Mesendoderm (in vitro differentiated cells): ENCODE results near the gene IBSP. TPM values are rescaled to one million over a fixed set of nuclear protein-coding genes. Genes with fewer than 3 reads are reported as not detected.

Experiments
- DNase-seq: peaks from one replicate; pipeline ENCODE4 v3.0.0; 2013
- H2AK5ac ChIP-seq: 2 replicates; pipeline ENCODE4 v1.6.1; 2013; ENCODE audit warnings: low read length, inconsistent platforms
- H2BK120ac ChIP-seq: 2 replicates; pipeline ENCODE4 v1.6.1; 2013; ENCODE audit warnings: low read depth, mild to moderate bottlenecking, low read length, moderate library complexity, mixed read lengths
- H2BK15ac ChIP-seq: replicated peaks from 2 replicates; pipeline ENCODE4 v1.6.1; 2013; ENCODE audit warnings: low read depth, mild to moderate bottlenecking, moderate library complexity
- H2BK5ac ChIP-seq: 2 replicates; pipeline ENCODE4 v1.6.1; 2013; ENCODE audit warnings: low read length, inconsistent platforms
- H3K18ac ChIP-seq: 2 replicates; pipeline ENCODE4 v1.6.1; 2013; ENCODE audit warnings: mild to moderate bottlenecking, low read length, mixed read lengths
- H3K23ac ChIP-seq: one replicate; pipeline ENCODE4 v1.6.1; 2013; ENCODE audit warnings: low read length
- H3K27ac ChIP-seq: 2 replicates; pipeline ENCODE4 v1.5.1; 2013; ENCODE audit warnings: low read depth, mild to moderate bottlenecking, inconsistent platforms, low read length, moderate library complexity
- H3K27me3 ChIP-seq: 2 replicates; pipeline ENCODE4 v1.6.1; 2013; ENCODE audit warnings: low read length, control low read depth, mild to moderate bottlenecking, inconsistent platforms; ENCODE audit not compliant: insufficient read depth, poor library complexity
- H3K36me3 ChIP-seq: 2 replicates; pipeline ENCODE4 v1.6.1; 2013; ENCODE audit warnings: low read length, inconsistent platforms; ENCODE audit not compliant: control insufficient read depth, insufficient read depth
- H3K4ac ChIP-seq: one replicate; pipeline ENCODE4 v1.6.1; 2013; ENCODE audit warnings: low read depth, mild to moderate bottlenecking, low read length, moderate library complexity
- H3K4me1 ChIP-seq: 2 replicates; pipeline ENCODE4 v1.6.1; 2013; ENCODE audit warnings: low read depth, low read length, inconsistent platforms; ENCODE audit not compliant: control insufficient read depth
- H3K4me2 ChIP-seq: 2 replicates; pipeline ENCODE4 v1.6.1; 2013; ENCODE audit warnings: low read length
- H3K4me3 ChIP-seq: 2 replicates; pipeline ENCODE4 v1.5.1; 2013; ENCODE audit warnings: mild to moderate bottlenecking, low read length
- H3K56ac ChIP-seq: one replicate; pipeline ENCODE4 v1.6.1; 2013; ENCODE audit warnings: low read length
- H3K79me1 ChIP-seq: 2 replicates; pipeline ENCODE4 v1.6.1; 2013; ENCODE audit warnings: low read length, inconsistent platforms
- H3K79me2 ChIP-seq: 2 replicates; pipeline ENCODE4 v1.6.1; 2013; ENCODE audit warnings: mild to moderate bottlenecking, low read length; ENCODE audit not compliant: control insufficient read depth, insufficient read depth
- H3K9ac ChIP-seq: 2 replicates; pipeline ENCODE4 v1.6.1; 2013; ENCODE audit warnings: low read length, inconsistent platforms
- H4K5ac ChIP-seq: one replicate; pipeline ENCODE4 v1.6.1; 2013; ENCODE audit warnings: low read length
- H4K8ac ChIP-seq: one replicate; pipeline ENCODE4 v1.6.1; 2013; ENCODE audit warnings: low read depth, mild to moderate bottlenecking, control low read depth, low read length, moderate library complexity
- WGBS: extraction: QIAGEN DNeasy Blood & Tissue Kit; methylation state at CpG from one replicate; pipeline ENCODE4 v1.1.7; 2013; ENCODE audit warnings: low lambda C conversion rate, missing lambda C conversion rate; ENCODE audit not compliant: insufficient coverage; ENCODE audit errors: extremely low coverage; 5-methylcytosine and 5-hydroxymethylcytosine counted together
- polyA plus RNA-seq, 2 experiments: library from polyadenylated mRNA; stranded (reverse); fragments of 200-250 nt; gene quantifications; one replicate each; pipeline ENCODE4 v1.2.3, GENCODE V29; 2013

IBSP gene, protein sequence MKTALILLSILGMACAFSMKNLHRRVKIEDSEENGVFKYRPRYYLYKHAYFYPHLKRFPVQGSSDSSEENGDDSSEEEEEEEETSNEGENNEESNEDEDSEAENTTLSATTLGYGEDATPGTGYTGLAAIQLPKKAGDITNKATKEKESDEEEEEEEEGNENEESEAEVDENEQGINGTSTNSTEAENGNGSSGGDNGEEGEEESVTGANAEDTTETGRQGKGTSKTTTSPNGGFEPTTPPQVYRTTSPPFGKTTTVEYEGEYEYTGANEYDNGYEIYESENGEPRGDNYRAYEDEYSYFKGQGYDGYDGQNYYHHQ
- polyA plus RNA-seq (2013, experiment 1 of 2) = not detected
- polyA plus RNA-seq (2013, experiment 2 of 2) = not detected

DNA sequence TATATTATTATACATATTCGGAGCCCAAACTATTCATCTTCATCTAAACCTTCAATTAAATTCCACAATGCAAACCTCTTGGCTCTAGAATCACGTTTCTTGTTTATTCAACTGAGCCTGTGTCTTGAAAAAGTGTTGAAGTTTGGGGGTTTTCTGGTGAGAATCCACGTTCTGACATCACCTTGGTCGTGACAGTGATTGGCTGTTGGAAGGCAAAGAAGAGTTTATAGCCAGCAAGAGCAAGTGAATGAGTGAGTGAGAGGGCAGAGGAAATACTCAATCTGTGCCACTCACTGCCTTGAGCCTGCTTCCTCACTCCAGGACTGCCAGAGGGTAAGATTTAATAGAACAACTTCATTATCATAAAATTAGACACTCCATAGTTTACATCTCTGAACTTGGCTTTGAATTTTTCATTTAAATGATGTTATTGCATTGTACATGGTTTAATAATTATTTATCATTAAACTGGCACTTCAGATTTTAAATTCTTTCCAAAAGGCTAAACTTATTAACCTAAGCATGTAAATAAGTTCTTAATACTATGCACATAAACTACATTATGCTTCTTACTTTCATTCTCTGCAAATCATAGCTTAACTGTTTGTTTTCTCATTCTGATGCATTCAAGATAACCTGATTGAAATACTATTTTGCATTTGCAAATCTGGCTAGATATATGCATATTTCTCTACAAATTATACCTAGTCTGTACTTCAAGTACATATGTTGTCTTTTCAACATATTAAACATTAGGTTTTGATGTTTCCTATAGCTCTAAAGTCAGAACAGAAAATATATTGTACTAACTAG, at the start of gene IBSP:
IBSP (plus strand) TSS at position 254 of the 813 bp plus-strand sequence. CDS start 2,808 bp downstream, outside the sequence.
- H3K4ac ChIP-seq = no peak within 1 kb of the TSS
- WGBS = 100% methylated on average over 1 of the region's 4 CpGs

DNA sequence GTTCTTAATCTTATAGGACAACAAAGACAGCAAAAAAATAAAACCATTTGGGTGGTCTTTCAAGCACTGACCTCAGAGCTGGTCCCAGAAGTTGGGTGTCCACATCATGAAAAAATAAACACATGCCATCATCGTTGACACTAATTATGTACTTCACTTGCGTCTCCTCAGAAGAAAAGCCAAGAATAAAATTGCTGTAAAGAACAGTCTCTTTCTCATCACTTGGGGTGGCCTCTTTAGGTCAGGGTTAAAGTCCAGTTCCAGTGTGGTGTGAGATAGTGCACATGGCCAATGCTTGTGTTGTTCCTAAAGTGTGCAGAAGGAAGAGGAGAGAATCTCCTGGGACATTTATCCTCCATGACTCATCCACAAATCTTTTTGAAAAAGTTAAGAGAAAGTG, 49.5 kb upstream of the IBSP start:
- no peak overlapping the region for H2BK15ac ChIP-seq
- no peak overlapping the region for H3K56ac ChIP-seq
- no peaks in the 10 kb centered on the region for H3K36me3 ChIP-seq
- H3K79me1 ChIP-seq = no peaks in the 10 kb centered on the region
- no CpG with 5 or more reads among the region's 2 CpGs for WGBS
- H3K4me3 ChIP-seq = no peak overlapping the region
- H3K9ac ChIP-seq = no peak overlapping the region
- H2BK5ac ChIP-seq = no peak overlapping the region
- no peak overlapping the region for H3K4me2 ChIP-seq
- no peak overlapping the region for H3K23ac ChIP-seq
- no peak overlapping the region for H3K18ac ChIP-seq
- H3K27me3 ChIP-seq = no peaks in the 10 kb centered on the region
- H3K4me1 ChIP-seq = no peaks in the 10 kb centered on the region
- no peak overlapping the region for H2BK120ac ChIP-seq
- H2AK5ac ChIP-seq = no peak overlapping the region
- no peak overlapping the region for H3K4ac ChIP-seq
- no peak overlapping the region for H4K5ac ChIP-seq
- no peak overlapping the region for H3K27ac ChIP-seq
- no peak for DNase-seq
- no peaks in the 10 kb centered on the region for H3K79me2 ChIP-seq
- H4K8ac ChIP-seq = no peak overlapping the region

More for the DNA sequence above, at the start of gene IBSP:
- no peak within 1 kb of the TSS for H3K23ac ChIP-seq
- H4K5ac ChIP-seq = no peak within 1 kb of the TSS
- no peak within 1 kb of the TSS for H2AK5ac ChIP-seq
- no peak within 1 kb of the TSS for H2BK5ac ChIP-seq
- no peak for DNase-seq
- no peak within 1 kb of the TSS for H3K27ac ChIP-seq
- H3K4me3 ChIP-seq = no peak within 1 kb of the TSS
- no peak within 1 kb of the TSS for H4K8ac ChIP-seq
- H3K4me2 ChIP-seq = no peak within 1 kb of the TSS
- no peaks in the 10 kb centered on the region for H3K79me2 ChIP-seq
- H3K56ac ChIP-seq = no peak within 1 kb of the TSS
- no peaks in the 10 kb centered on the region for H3K4me1 ChIP-seq
- no peaks in the 10 kb centered on the region for H3K79me1 ChIP-seq
- no peaks in the 10 kb centered on the region for H3K36me3 ChIP-seq
- H3K27me3 ChIP-seq = no peaks in the 10 kb centered on the region
- H2BK15ac ChIP-seq = no peak within 1 kb of the TSS
- no peak within 1 kb of the TSS for H2BK120ac ChIP-seq
- no peak within 1 kb of the TSS for H3K9ac ChIP-seq
- no peak within 1 kb of the TSS for H3K18ac ChIP-seq

DNA sequence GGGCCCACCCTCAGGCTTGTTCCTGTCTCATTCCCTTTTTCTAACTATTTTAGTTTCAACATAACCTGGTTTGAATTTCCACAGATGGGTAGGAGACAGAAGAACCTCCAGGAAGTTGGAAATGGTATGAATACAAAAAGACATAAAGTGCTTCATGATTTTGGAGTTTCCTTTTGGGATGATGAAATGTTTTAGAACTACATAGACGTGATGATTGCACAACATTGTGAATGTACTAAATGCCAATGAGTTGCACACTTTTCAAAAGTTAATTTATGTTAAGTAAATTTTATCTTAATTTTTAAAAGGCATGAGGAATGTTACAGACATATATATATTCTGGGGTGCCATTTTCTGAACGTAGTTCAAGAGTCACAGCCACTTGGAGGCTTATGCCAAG, 41.1 kb upstream of the IBSP start:
- no CpG with 5 or more reads among the region's 2 CpGs for WGBS
- no peaks in the 10 kb centered on the region for H3K27me3 ChIP-seq
- no peak overlapping the region for H3K4ac ChIP-seq
- no peak overlapping the region for H4K5ac ChIP-seq
- H2AK5ac ChIP-seq = no peak overlapping the region
- H4K8ac ChIP-seq = no peak overlapping the region
- H3K27ac ChIP-seq = no peak overlapping the region
- no peak overlapping the region for H3K18ac ChIP-seq
- H3K79me1 ChIP-seq = no peaks in the 10 kb centered on the region
- no peaks in the 10 kb centered on the region for H3K4me1 ChIP-seq
- H2BK15ac ChIP-seq = no peak overlapping the region
- no peak overlapping the region for H3K23ac ChIP-seq
- no peak overlapping the region for H2BK120ac ChIP-seq
- no peak overlapping the region for H3K4me3 ChIP-seq
- H3K9ac ChIP-seq = no peak overlapping the region
- no peak overlapping the region for H2BK5ac ChIP-seq
- H3K36me3 ChIP-seq = no peaks in the 10 kb centered on the region
- H3K4me2 ChIP-seq = no peak overlapping the region
- no peak overlapping the region for H3K56ac ChIP-seq
- no peaks in the 10 kb centered on the region for H3K79me2 ChIP-seq
- no peak for DNase-seq

DNA sequence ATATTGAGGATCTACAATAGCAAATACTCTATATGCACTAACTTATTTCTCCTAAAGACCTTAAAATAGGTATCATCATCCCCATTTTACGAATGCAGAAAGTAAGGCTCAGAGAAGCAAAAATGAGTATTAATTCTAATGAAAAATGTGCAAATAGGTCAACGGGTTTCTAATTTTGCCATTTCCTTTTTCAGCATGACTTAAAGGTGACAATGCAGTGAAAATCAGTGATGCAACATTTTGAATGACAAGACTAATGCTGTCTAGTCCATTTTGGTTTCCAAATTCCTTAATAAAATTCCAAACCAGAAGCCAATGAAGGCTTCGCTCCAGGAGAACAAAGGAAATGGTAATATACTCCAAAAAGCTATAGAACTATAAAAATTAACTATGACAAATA, 37.0 kb upstream of the IBSP start:
- H2BK120ac ChIP-seq = no peak overlapping the region
- H3K23ac ChIP-seq = no peak overlapping the region
- H4K5ac ChIP-seq = no peak overlapping the region
- H3K4me1 ChIP-seq = no peaks in the 10 kb centered on the region
- no peak overlapping the region for H3K27ac ChIP-seq
- no peaks in the 10 kb centered on the region for H3K36me3 ChIP-seq
- H3K18ac ChIP-seq = no peak overlapping the region
- H3K79me2 ChIP-seq = no peaks in the 10 kb centered on the region
- no peak overlapping the region for H4K8ac ChIP-seq
- no peak overlapping the region for H2AK5ac ChIP-seq
- no peak overlapping the region for H2BK5ac ChIP-seq
- no peaks in the 10 kb centered on the region for H3K79me1 ChIP-seq
- DNase-seq = no peak
- WGBS = no CpG with 5 or more reads among the region's 3 CpGs
- no peak overlapping the region for H3K4me2 ChIP-seq
- H3K56ac ChIP-seq = no peak overlapping the region
- H2BK15ac ChIP-seq = no peak overlapping the region
- no peak overlapping the region for H3K9ac ChIP-seq
- no peaks in the 10 kb centered on the region for H3K27me3 ChIP-seq
- H3K4ac ChIP-seq = no peak overlapping the region
- H3K4me3 ChIP-seq = no peak overlapping the region

DNA sequence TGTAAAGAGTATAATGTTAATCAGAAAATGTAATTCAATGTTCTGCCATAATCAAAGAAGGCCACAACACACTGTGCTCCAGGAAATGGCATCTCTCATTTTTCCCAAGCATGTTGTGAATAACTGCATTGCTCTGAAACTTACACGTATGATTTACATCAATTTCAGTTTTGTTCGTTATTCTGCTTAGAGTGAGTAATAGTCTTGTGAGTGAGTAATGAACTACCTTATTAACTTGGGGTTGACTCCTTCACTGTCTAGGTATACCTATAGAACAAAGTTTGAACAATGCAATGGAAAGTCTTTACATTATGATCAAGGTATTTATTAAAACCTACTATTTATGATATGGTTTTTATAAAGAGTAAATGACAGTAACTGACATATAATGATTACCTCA, 17.8 kb upstream of the IBSP start:
- H3K18ac ChIP-seq = no peak overlapping the region
- no peak overlapping the region for H3K23ac ChIP-seq
- H3K9ac ChIP-seq = no peak overlapping the region
- no peak overlapping the region for H3K56ac ChIP-seq
- H2AK5ac ChIP-seq = no peak overlapping the region
- no peak overlapping the region for H3K27ac ChIP-seq
- no peaks in the 10 kb centered on the region for H3K79me2 ChIP-seq
- H3K4me3 ChIP-seq = no peak overlapping the region
- no peaks in the 10 kb centered on the region for H3K4me1 ChIP-seq
- no peak overlapping the region for H2BK15ac ChIP-seq
- no peaks in the 10 kb centered on the region for H3K27me3 ChIP-seq
- no peaks in the 10 kb centered on the region for H3K36me3 ChIP-seq
- H2BK120ac ChIP-seq = no peak overlapping the region
- H3K4ac ChIP-seq = no peak overlapping the region
- no peak for DNase-seq
- no peak overlapping the region for H4K8ac ChIP-seq
- no peak overlapping the region for H3K4me2 ChIP-seq
- H4K5ac ChIP-seq = no peak overlapping the region
- WGBS = no CpG with 5 or more reads among the region's 2 CpGs
- no peaks in the 10 kb centered on the region for H3K79me1 ChIP-seq
- H2BK5ac ChIP-seq = no peak overlapping the region
